Caki2 (cell line): ENCODE results near the gene CAMSAP3. TPM values are rescaled to one million over a fixed set of nuclear protein-coding genes. Genes with fewer than 3 reads are reported as not detected.
"Not testable (repeated sequence)": the region's sequence is repeated elsewhere in the genome, so short reads cannot be mapped to it uniquely, and the experiment has no call there.

Experiments used
- DNase-seq: peaks from one replicate; pipeline ENCODE4 v3.0.0-alpha.2; 2015; ENCODE audit warnings: low read depth
- in situ Hi-C: cut with HindIII; loops from 2 replicates; pipeline ENCODE4 v1.10.0; 2016; ENCODE audit warnings: low sequenced_read_pairs, low pct_unique_long_range_greater_than_20kb, mixed read lengths
- total RNA-seq: library from RNA; depleted of rRNA; stranded (reverse); fragments of >200 nt; shearing (Covaris generic); gene quantifications from 2 replicates; pipeline ENCODE4 v1.2.3, GENCODE V29; 2014; ENCODE audit warnings: low replicate concordance

The CAMSAP3 gene
- total RNA-seq, 1 experiment from 2014 or later = 3.9 TPM

- in situ Hi-C loops = no loop called here
- DNase-seq = no peak
These were observed 45.1 kb downstream of the CAMSAP3 start for GRCh38 chr19:7640803-7641202.

- DNase-seq = no peak
- in situ Hi-C loops = no loop called here
These were observed 45.9 kb downstream of the CAMSAP3 start for GRCh38 chr19:7641290-7642276.

GRCh38 chr19:7642295-7643030 is 46.8 kb downstream of the CAMSAP3 start:
- DNase-seq = no peak
- in situ Hi-C loops = no loop called here

DNA sequence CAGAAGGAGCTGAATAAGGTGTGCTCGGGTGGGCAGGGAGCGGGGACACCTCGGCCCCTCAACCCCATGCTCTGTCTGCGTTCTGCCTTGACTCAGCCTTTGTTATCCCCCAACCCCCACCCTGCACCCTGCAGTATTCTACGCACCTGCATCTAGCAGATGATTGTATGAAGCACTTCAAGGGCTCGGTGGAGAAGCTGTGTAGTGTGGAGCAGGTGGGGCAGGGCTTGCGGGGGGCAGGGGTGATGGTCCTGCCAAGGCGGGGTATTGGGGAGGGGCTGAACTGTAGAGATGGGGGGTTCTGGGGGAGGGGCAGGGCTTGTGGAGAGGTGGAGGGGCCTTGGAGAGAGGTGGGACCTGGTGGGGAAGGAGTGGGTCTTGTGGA is 47.4 kb downstream of the CAMSAP3 start:
- no peak for DNase-seq
- in situ Hi-C loops = no loop called here

- DNase-seq = peak; percentile 44
- in situ Hi-C loops = not testable (repeated sequence)
These were observed 48.2 kb downstream of the CAMSAP3 start for GRCh38 chr19:7643629-7644549.

GRCh38 chr19:7644550-7644877 is 48.9 kb downstream of the CAMSAP3 start:
- in situ Hi-C loops = no loop called here
- no peak for DNase-seq

DNA sequence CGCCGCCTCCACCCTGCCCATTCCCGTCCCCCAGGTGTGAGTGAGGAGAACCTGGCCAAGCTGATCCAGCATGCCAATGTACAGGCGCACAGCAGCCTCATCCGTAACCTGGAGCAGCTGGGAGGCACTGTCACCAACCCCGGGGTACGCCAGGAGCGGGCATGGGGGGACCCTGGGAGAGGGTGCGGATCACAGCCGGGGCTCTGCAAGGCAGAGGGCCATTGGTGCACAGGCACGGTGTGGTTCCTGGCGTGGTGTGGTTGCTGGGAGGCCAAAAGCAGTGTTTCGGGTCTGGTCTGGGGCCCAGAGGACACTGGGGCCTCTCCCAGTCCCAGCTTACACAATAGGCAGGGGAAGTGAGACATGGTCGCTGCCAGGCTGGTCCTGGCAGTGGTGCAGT is 49.5 kb downstream of the CAMSAP3 start:
- no peak for DNase-seq
- in situ Hi-C loops = no loop called here

DNA sequence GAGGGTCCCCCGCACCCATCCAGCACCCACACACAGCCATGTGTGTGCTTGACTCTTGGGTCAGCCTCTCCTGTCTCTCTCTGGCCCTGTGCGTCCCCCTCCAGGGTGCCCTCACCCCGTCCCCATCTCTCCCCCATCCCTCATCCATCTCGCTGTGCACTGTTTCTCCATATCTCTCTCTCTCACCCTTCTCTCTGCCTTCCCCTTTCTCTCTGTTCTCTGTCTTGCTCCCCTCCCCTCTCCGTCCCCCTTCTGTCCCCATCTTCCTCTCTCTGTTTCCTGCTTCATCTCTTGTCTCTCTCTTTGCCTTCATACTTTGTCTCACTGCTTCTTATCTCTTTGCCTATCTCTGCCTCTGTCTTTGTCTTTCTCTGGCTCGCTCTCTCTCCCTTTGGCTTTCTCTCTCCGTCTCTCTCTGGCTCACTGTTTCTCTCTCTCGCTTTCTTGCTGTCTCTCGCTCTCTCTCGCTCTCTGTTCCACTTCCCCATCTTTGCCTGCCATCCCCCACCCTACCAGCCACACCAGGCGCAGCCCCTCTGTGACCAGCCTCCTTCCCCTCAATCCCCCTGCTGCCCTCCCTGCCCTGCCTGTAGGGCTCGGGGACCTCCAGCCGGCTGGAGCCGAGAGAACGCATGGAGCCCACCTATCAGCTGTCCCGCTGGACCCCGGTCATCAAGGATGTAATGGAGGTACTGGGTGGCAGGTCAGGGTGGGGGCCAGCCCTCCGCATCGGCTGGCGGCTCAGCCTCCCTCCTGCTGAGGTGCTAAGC is 50.2 kb downstream of the CAMSAP3 start:
- no peak for DNase-seq
- in situ Hi-C loops = no loop called here

DNA sequence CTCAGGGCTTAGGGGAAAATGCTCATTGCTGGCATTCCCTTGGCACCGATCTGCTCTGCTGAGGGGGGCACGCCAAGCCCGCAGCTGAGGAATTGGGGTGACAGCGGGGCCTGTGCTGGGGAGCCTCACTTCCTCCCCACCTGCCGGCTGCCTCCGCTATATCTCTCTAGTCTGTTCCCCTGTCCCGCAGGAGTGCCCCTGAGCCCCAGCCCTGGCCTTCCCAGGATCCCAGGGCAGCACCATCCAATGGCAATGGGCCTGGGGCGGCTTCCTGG is 50.7 kb downstream of the CAMSAP3 start:
- no peak for DNase-seq
- in situ Hi-C loops = no loop called here

DNA sequence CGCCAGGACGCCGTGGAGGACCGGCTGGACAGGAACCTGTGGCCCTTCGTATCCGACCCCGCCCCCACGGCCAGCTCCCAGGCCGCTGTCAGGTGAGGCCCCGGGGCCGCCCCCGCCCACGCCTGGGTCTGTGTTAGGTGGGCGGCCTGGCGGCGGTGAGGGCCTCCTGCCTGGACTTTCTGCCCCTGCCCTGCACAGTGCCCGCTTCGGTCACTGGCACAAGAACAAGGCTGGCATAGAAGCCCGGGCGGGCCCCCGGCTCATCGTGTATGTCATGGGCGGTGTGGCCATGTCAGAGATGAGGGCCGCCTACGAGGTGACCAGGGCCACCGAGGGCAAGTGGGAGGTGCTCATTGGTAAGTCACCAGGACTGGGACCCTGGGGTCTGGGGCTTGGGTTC is 51.5 kb downstream of the CAMSAP3 start:
- DNase-seq = no peak
- in situ Hi-C loops = no loop called here

GRCh38 chr19:7648265-7649014 is 52.8 kb downstream of the CAMSAP3 start:
- in situ Hi-C loops = no loop called here
- no peak for DNase-seq

DNA sequence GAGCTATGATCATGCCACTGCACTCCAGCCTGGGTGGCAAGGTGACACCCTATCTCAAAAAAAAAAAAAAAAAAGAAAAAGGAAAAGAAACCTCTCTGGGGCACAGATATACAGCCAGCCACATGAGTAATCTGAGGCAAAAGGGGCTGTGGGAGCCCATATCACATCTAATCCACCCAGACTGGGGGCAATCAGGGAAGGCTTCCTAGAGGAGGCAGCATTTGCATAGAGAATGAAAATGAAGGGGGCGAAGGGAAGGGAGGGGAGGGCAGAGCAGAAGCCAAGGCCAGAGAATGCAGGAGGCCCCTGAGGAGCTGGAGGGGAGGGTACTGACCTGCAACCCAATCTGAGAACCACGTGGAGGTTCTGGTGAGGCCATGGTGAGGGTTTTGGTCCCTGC is 54.5 kb downstream of the CAMSAP3 start:
- in situ Hi-C loops = no loop called here
- DNase-seq = no peak

- DNase-seq = peak; percentile 68
- in situ Hi-C loops = no loop called here
These were observed 56.5 kb downstream of the CAMSAP3 start for GRCh38 chr19:7652061-7652641.

GRCh38 chr19:7654401-7654800 is 58.7 kb downstream of the CAMSAP3 start:
- no peak for DNase-seq
- in situ Hi-C loops = no loop called here

- no peak for DNase-seq
- in situ Hi-C loops = no loop called here
These were observed 59.9 kb downstream of the CAMSAP3 start for GRCh38 chr19:7655581-7655980.

GRCh38 chr19:7657131-7657751 is 61.6 kb downstream of the CAMSAP3 start:
- in situ Hi-C loops = no loop called here
- no peak for DNase-seq

- no peak for DNase-seq
- in situ Hi-C loops = no loop called here
These were observed 62.6 kb downstream of the CAMSAP3 start for GRCh38 chr19:7658219-7658686.
